A549 (cell line): ENCODE data around the gene GPR32. TPM values are rescaled to one million over a fixed set of nuclear protein-coding genes. Genes with fewer than 3 reads are reported as not detected.

Experiments
- ATAC-seq, 2 experiments: fragments of 200-7000 bp in 1 of 2; fragments of >200 bp in 1 of 2; cut with Nextera tagmentation in 1 of 2; cut with Tn5 transposase in 1 of 2; 3 replicates each; pipeline versions ENCODE4 v1.8.0 to v1.9.1; 2018 to 2020; ENCODE audit warnings: mild to moderate bottlenecking in 1 of 2, moderate library complexity in 1 of 2
- CTCF ChIA-PET: fragments of 300-600 bp; sonication (Branson Sonifier 250); formaldehyde crosslinking; extraction: SDS; loops from one replicate; lab custom pipeline; 2021; ENCODE audit warnings: antibody characterized with exemption, inconsistent platforms; lab: Yijun Ruan, JAX
- POLR2A ChIA-PET: fragments of 350-600 bp; formaldehyde crosslinking; extraction: SDS; loops from one replicate; lab custom pipeline; 2021; ENCODE audit warnings: antibody characterized with exemption, inconsistent platforms; lab: Yijun Ruan, JAX
- DNase-seq, 2 experiments: peaks; one replicate each; pipeline versions ENCODE4 v3.0.0 to v3.0.0-alpha.2; 2011 to 2016; ENCODE audit warnings: low read depth in 1 of 2, low spot score in 1 of 2
- FAIRE-seq: peaks from 2 replicates; lab custom pipeline; 2011; peaks lifted over from hg19 to GRCh38; lab: Jason Lieb, UNC
- H3K27ac ChIP-seq, 2 experiments: fragments of >200 bp; sonication (Bioruptor Twin); formaldehyde crosslinking; 3 replicates each; pipeline ENCODE4 v1.5.1; 2016 to 2017
- H3K4me1 ChIP-seq: fragments of >200 bp; sonication (Bioruptor Twin); formaldehyde crosslinking; 3 replicates; pipeline ENCODE4 v1.6.1; 2016
- H3K4me2 ChIP-seq: fragments of >200 bp; sonication (Bioruptor Twin); formaldehyde crosslinking; 3 replicates; pipeline ENCODE4 v1.6.1; 2016
- H3K4me3 ChIP-seq: fragments of >200 bp; sonication (Bioruptor Twin); formaldehyde crosslinking; 3 replicates; pipeline ENCODE4 v1.5.1; 2016
- H3K9me3 ChIP-seq: fragments of >200 bp; sonication (Bioruptor Twin); formaldehyde crosslinking; 3 replicates; pipeline ENCODE4 v1.6.1; 2016
- BCL3 ChIP-seq: fragments of >200 bp; sonication (Bioruptor Twin); formaldehyde crosslinking; IDR thresholded peaks from 3 replicates; pipeline ENCODE4 v1.6.1; 2016
- E2F6 ChIP-seq: IDR thresholded peaks from 2 replicates; pipeline ENCODE4 v1.6.1; 2012; ENCODE audit warnings: low read depth, borderline replicate concordance
- EHF ChIP-seq: fragments of 250-450 bp; sonication (Bioruptor Pico); IDR thresholded peaks from 2 replicates; pipeline ENCODE4 v1.5.0; 2020; ENCODE audit warnings: mild to moderate bottlenecking
- EHMT2 ChIP-seq: fragments of 200-600 bp; sonication (generic); IDR thresholded peaks from 2 replicates; pipeline ENCODE4 v1.6.1; 2016; ENCODE audit warnings: antibody characterized with exemption, low read depth, mild to moderate bottlenecking, moderate library complexity
- FOSB ChIP-seq: fragments of 250-450 bp; sonication (Bioruptor Pico); IDR thresholded peaks from 2 replicates; pipeline ENCODE4 v1.5.0; 2020; ENCODE audit warnings: mild to moderate bottlenecking, moderate library complexity
- GATA3 ChIP-seq: IDR thresholded peaks from 2 replicates; pipeline ENCODE4 v1.6.1; 2012; ENCODE audit warnings: borderline replicate concordance
- HOXA7 ChIP-seq: fragments of 250-450 bp; sonication (Bioruptor Pico); IDR thresholded peaks from 2 replicates; pipeline ENCODE4 v1.5.0; 2020; ENCODE audit warnings: mild to moderate bottlenecking, moderate library complexity
- HOXB5 ChIP-seq: fragments of 250-450 bp; sonication (Bioruptor Pico); IDR thresholded peaks from 2 replicates; pipeline ENCODE4 v1.5.0; 2020; ENCODE audit warnings: mild to moderate bottlenecking, moderate library complexity
- JUNB ChIP-seq: fragments of >200 bp; sonication (Bioruptor Twin); formaldehyde crosslinking; IDR thresholded peaks from 2 replicates; pipeline ENCODE4 v1.6.1; 2016
- KDM1A ChIP-seq: fragments of 200-600 bp; sonication (generic); IDR thresholded peaks from 2 replicates; pipeline ENCODE4 v1.6.1; 2016; ENCODE audit warnings: low read depth, mild to moderate bottlenecking
- KDM5A ChIP-seq: fragments of 200-600 bp; sonication (generic); IDR thresholded peaks from 2 replicates; pipeline ENCODE4 v1.6.1; 2016; ENCODE audit warnings: antibody characterized with exemption, mild to moderate bottlenecking
- MAZ ChIP-seq: fragments of 150-350 bp; IDR thresholded peaks from 2 replicates; pipeline ENCODE4 v1.6.1; 2014; ENCODE audit warnings: antibody characterized with exemption, low read depth, low read length, borderline replicate concordance
- MYC ChIP-seq: IDR thresholded peaks from 2 replicates; pipeline ENCODE4 v1.6.1; 2012; ENCODE audit warnings: mild to moderate bottlenecking, inconsistent platforms, low read length, improper control_type of control experiment, borderline replicate concordance
- NFE2L2 ChIP-seq: fragments of 150-350 bp; conservative IDR thresholded peaks from 2 replicates; pipeline ENCODE4 v1.6.1; 2014; ENCODE audit warnings: low read length
- NPAS2 ChIP-seq: fragments of 250-450 bp; sonication (Bioruptor Pico); IDR thresholded peaks from 2 replicates; pipeline ENCODE4 v1.8.0; 2022; ENCODE audit warnings: mild to moderate bottlenecking, moderate library complexity, borderline replicate concordance
- NR3C1 ChIP-seq: fragments of >200 bp; sonication (Bioruptor Twin); formaldehyde crosslinking; IDR thresholded peaks from 3 replicates; pipeline ENCODE4 v1.6.1; 2017
- PHF8 ChIP-seq: fragments of 200-600 bp; sonication (generic); IDR thresholded peaks from 2 replicates; pipeline ENCODE4 v1.6.1; 2016; ENCODE audit warnings: low read depth, mild to moderate bottlenecking, antibody characterized with exemption, moderate library complexity, borderline replicate concordance
- RAD21 ChIP-seq, 2 experiments: fragments of >200 bp in 1 of 2; sonication (Bioruptor Twin) in 1 of 2; formaldehyde crosslinking in 1 of 2; IDR thresholded peaks in 1 of 2; conservative IDR thresholded peaks in 1 of 2; 2 replicates in 1 of 2; 3 replicates in 1 of 2; pipeline ENCODE4 v1.6.1; 2012 to 2018; ENCODE audit warnings: inconsistent platforms in 1 of 2
- RARB ChIP-seq: fragments of 250-450 bp; sonication (Bioruptor Pico); IDR thresholded peaks from 2 replicates; pipeline ENCODE4 v1.8.0; 2021; ENCODE audit warnings: mild to moderate bottlenecking, moderate library complexity
- RCOR1 ChIP-seq: fragments of 150-350 bp; IDR thresholded peaks from 2 replicates; pipeline ENCODE4 v1.6.1; 2014; ENCODE audit warnings: antibody characterized with exemption, low read length, low read depth
- REST ChIP-seq: fragments of 200-600 bp; sonication (generic); IDR thresholded peaks from 2 replicates; pipeline ENCODE4 v1.6.1; 2016; ENCODE audit warnings: antibody characterized with exemption, mild to moderate bottlenecking, moderate library complexity
- RFX5 ChIP-seq: fragments of 450-650 bp; IDR thresholded peaks from 2 replicates; pipeline ENCODE4 v1.7.1; 2014; ENCODE audit warnings: antibody characterized with exemption, mild to moderate bottlenecking, moderate library complexity
- RNF2 ChIP-seq: fragments of 200-600 bp; sonication (generic); IDR thresholded peaks from 2 replicates; pipeline ENCODE4 v1.6.1; 2016; ENCODE audit warnings: low read depth, mild to moderate bottlenecking, antibody characterized with exemption, moderate library complexity, borderline replicate concordance
- SMC3 ChIP-seq: fragments of >200 bp; sonication (Bioruptor Twin); formaldehyde crosslinking; IDR thresholded peaks from 3 replicates; pipeline ENCODE4 v1.6.1; 2018; ENCODE audit warnings: inconsistent platforms
- SREBF2 ChIP-seq: fragments of 450-650 bp; IDR thresholded peaks from 2 replicates; pipeline ENCODE4 v1.6.1; 2014; ENCODE audit warnings: mild to moderate bottlenecking, moderate library complexity
- USF2 ChIP-seq: fragments of 450-650 bp; IDR thresholded peaks from 2 replicates; pipeline ENCODE4 v1.6.1; 2014; ENCODE audit warnings: antibody characterized with exemption
- ZC3H11A ChIP-seq: fragments of 450-650 bp; IDR thresholded peaks from 2 replicates; pipeline ENCODE4 v1.6.1; 2014; ENCODE audit warnings: antibody characterized with exemption, mild to moderate bottlenecking
- ZFP36 ChIP-seq: fragments of 450-650 bp; IDR thresholded peaks from 2 replicates; pipeline ENCODE4 v1.6.1; 2014; ENCODE audit warnings: borderline replicate concordance; ENCODE audit not compliant: partially characterized antibody
- WGBS: methylation state at CpG from one replicate; pipeline ENCODE4 v1.1.6; 2017; ENCODE audit errors: missing lambda C conversion rate; 5-methylcytosine and 5-hydroxymethylcytosine counted together
- polyA plus RNA-seq, 4 experiments: library from polyadenylated mRNA; depleted of rRNA in 3 of 4; stranded (reverse); fragments of >200 nt; fragmentation: RNase III in 1 of 4; extraction: RNeasy Plus Mini Kit Qiagen cat#74134 plus additional on column Dnase treatment in 1 of 4; gene quantifications; 2 replicates in 3 of 4; 3 replicates in 1 of 4; pipeline ENCODE4 v1.2.3, GENCODE V29; 2011 to 2017
- TF ChIP-seq, protein P1 (sequence below): fragments of >200 bp; sonication (Bioruptor Twin); formaldehyde crosslinking; IDR thresholded peaks from 2 replicates; pipeline ENCODE4 v1.6.1; 2016

Gene GPR32
- polyA plus RNA-seq, 2 of the 4 experiments (the other 2 are of a cell fraction) = not detected

DNA sequence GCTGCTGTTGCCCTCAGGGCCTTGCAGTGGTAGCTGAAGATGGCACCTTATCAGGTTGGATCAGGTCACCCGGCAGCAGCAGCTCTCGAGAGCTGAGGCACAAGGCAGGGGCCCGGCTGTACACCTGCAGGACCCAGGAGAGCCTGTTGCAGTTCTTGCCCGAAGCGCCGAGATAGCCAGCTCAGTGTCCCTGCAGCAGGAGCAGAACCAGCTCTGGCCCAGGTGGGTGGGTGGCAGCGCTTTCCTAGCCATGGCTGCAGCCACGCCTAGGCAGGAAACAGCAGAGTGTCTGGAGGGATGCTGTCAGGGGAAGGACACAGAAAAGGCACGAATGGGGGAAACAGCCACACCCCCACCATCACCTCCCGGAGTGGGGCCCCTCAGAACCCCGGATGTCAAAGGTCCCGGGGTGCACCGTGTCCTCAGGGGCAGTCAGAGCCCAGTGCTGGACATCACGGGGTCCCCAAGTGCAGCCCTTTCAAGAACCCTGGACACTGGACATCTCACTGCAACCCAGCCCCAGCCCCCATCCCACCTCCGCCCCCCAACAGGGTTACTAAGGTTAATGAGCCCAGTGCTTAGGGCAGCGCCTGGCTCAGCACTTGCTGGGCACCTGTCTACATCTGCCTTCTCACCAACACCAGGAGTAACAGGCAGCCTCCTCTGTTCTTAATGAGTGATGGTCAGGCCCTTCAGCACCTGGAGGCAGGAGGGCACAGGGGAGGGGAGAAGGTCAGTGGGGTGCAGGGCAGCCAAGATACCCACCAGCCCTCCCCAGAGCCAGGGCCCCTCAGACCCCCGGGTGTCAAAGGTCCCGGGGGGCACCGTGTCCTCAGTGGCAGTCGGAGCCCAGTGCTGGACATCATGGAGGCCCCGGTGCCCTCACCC is 28.6 kb downstream of the GPR32 start:
- Histone ChIP-seq H3K4me2 (no peak overlapping the region), H3K9me3 (no peaks in the 10 kb centered on the region), H3K4me1 (peaks cover 24% of the 10 kb centered on the region), H3K4me3 (no peak overlapping the region), H3K27ac (no peak overlapping the region)
- CTCF ChIA-PET = interaction anchor here (1.0 to 11.9 kb wide), 5 partner anchors 10 to 124 kb away, joined by 3 to 121 read pairs (median 10); partner anchors contain the start of gene CLEC11A
- 90% methylated on average over 14 of the region's 21 CpGs for WGBS
- ATAC-seq (no peak), FAIRE-seq (no peak), DNase-seq (no peak)
- TF ChIP-seq E2F6 (no peak), KDM1A (no peak), BCL3 (no peak), SMC3 (no peak), RFX5 (no peak), RAD21 (conservative IDR thresholded peaks at IDR 0.05 in 1 of 2, IDR thresholded peaks at IDR 0.05 in 1 of 2) (no peak), RCOR1 (no peak), EHF (CRISPR knock-in tag) (no peak), PHF8 (no peak), ZC3H11A (no peak), RNF2 (no peak), GATA3 (no peak), NR3C1 (no peak), MYC (no peak), HOXB5 (no peak), KDM5A (no peak), MAZ (no peak)
- POLR2A ChIA-PET = interaction anchor here (0.6 to 1.5 kb wide), 2 partner anchors 123 to 288 kb away, joined by 3 to 5 read pairs; partner anchors contain the start of gene JOSD2

DNA sequence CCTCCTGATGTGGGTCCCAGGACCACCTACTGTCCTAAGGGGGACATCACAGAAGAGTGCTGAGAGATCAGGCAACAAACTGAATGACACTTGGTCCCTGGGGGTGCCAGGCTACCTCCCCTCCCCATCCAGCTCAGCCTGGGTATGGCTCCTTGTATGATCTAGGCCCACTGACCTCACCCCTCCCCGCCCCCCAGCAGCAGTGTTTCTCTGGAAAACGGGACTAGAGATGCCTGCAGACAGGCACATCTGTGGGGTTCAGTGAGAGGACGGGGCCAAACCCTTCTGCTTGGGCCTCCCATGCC is 29.2 kb downstream of the GPR32 start:
- no peak overlapping the region for H3K4me2 ChIP-seq

GRCh38 chr19:50801107-50801506 is 30.8 kb downstream of the GPR32 start:
- no peak for TF ChIP-seq HOXB5
- TF ChIP-seq RFX5 = no peak
- TF ChIP-seq MAZ = no peak
- TF ChIP-seq USF2 = no peak
- TF ChIP-seq RARB = no peak
- no peak for TF ChIP-seq ZFP36
- TF ChIP-seq REST = no peak
- TF ChIP-seq, all 56 proteins: peak for 0
- no peak for FAIRE-seq
- 88% methylated on average over 8 of the region's 8 CpGs for WGBS
- peak overlapping the region; percentile 5; the same call in 1 of the 3 replicates for H3K4me2 ChIP-seq
- H3K4me3 ChIP-seq = no peak overlapping the region
- no peak for DNase-seq
- no peaks in the 10 kb centered on the region for H3K9me3 ChIP-seq
- ATAC-seq = no peak
- H3K27ac ChIP-seq = no peak overlapping the region
- CTCF ChIA-PET = interaction anchor here (1.0 to 4.1 kb wide), 8 partner anchors 8 to 215 kb away, joined by 3 to 13 read pairs (median 5); no protein-coding TSS in a partner anchor
- peaks cover 15% of the 10 kb centered on the region for H3K4me1 ChIP-seq
- POLR2A ChIA-PET = interaction anchor here (0.7 to 1.2 kb wide), 2 partner anchors 121 to 151 kb away, joined by 3 read pairs; no protein-coding TSS in a partner anchor

More for the DNA sequence above, 29.2 kb downstream of the GPR32 start:
- no peak overlapping the region for H3K27ac ChIP-seq
- H3K4me1 ChIP-seq = peaks cover 21% of the 10 kb centered on the region
- ChIA-PET CTCF (interaction anchor here (2.2 to 2.9 kb wide), 2 partner anchors 75 to 122 kb away, joined by 9 to 13 read pairs; no protein-coding TSS in a partner anchor), POLR2A (no interaction called here)
- FAIRE-seq = no peak
- 79% methylated on average over 3 of the region's 3 CpGs for WGBS
- H3K9me3 ChIP-seq = no peaks in the 10 kb centered on the region
- DNase-seq = no peak
- no peak overlapping the region for H3K4me3 ChIP-seq
- ATAC-seq = no peak
- TF ChIP-seq, protein P1, sequence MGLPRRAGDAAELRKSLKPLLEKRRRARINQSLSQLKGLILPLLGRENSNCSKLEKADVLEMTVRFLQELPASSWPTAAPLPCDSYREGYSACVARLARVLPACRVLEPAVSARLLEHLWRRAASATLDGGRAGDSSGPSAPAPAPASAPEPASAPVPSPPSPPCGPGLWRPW = no peak
- TF ChIP-seq HOXA7 (CRISPR knock-in tag) (no peak), FOSB (CRISPR knock-in tag) (no peak), EHMT2 (no peak), SREBF2 (no peak), JUNB (no peak), NFE2L2 (no peak), NPAS2 (CRISPR knock-in tag) (no peak)
